Sigmoid colon (tissue), 3 donors: ENCODE measurements around the gene NPC1.

Experiments used
- CTCF ChIP-seq, 4 experiments: fragments of 450-650 bp in 3 of 4; fragments of 200-600 bp in 1 of 4; IDR thresholded peaks; one replicate each; pipeline ENCODE4 v1.5.1; 2016 to 2019; ENCODE audit warnings: antibody characterized with exemption in 4 of 4, mild to moderate bottlenecking in 3 of 4, moderate library complexity in 2 of 4
- POLR2A ChIP-seq, 2 donors: fragments of 450-650 bp; IDR thresholded peaks; one replicate each; pipeline ENCODE4 v1.6.1; 2016; ENCODE audit warnings: antibody characterized with exemption in 2 of 2, mild to moderate bottlenecking in 2 of 2, moderate library complexity in 2 of 2

GRCh38 chr18:23584019-23584983, 2.0 kb downstream of the NPC1 start:
- TF ChIP-seq POLR2A (IDR thresholded peaks at IDR 0.05) (no peak), CTCF (IDR thresholded peaks at IDR 0.05) (no peak)
